ENCODE measurements around the gene FKBP4. TPM values are rescaled to one million over a fixed set of nuclear protein-coding genes. Genes with fewer than 3 reads are reported as not detected.

Gene FKBP4
- total RNA-seq, 1 donor from 2014 or later = 57.0 TPM

- no peak for DNase-seq
- intact Hi-C loops (cut with micrococcal nuclease) = no loop called here
- no peak for TF ChIP-seq CTCF (IDR thresholded peaks at IDR 0.05; ENCODE audit: borderline replicate concordance)
- H3K27ac ChIP-seq (replicated peaks) = no peak overlapping the region
- H3K4me1 ChIP-seq = no peaks in the 10 kb centered on the region
- no peak overlapping the region for H3K4me3 ChIP-seq
- peaks cover 5% of the 10 kb centered on the region for H3K9me3 ChIP-seq (replicated peaks)
- H3K36me3 ChIP-seq = no peaks in the 10 kb centered on the region
- H3K27me3 ChIP-seq (ENCODE audit: low read depth) = peaks cover 12% of the 10 kb centered on the region
Observed at GRCh38 chr12:2759733-2760132, 35.0 kb upstream of the FKBP4 start.

DNA sequence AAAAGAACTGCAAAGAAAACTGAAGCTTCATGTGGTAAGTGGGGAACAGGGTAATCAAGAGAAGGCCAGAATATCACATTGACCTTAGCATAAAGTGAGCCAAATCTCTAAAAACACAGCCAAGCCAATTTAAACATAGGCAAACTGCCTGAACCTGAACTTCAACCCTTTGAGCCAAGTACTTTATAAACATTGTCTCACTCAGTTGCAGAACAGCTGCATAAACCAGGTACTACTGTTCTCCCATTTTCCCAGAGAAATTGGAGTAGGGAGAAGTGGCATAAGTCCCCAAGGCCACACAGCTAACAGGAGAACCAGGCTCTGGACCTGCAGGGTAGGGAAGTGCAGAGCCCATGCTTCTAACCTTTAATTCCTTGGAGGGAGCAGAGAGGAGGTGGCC lies 30.4 kb upstream of the FKBP4 start:
- TF ChIP-seq CTCF (IDR thresholded peaks at IDR 0.05; ENCODE audit: borderline replicate concordance) = no peak
- Histone ChIP-seq H3K36me3 (no peaks in the 10 kb centered on the region), H3K27me3 (ENCODE audit: low read depth) (no peaks in the 10 kb centered on the region), H3K4me3 (no peak overlapping the region), H3K4me1 (no peaks in the 10 kb centered on the region), H3K27ac (replicated peaks) (no peak overlapping the region), H3K9me3 (replicated peaks) (no peaks in the 10 kb centered on the region)
- intact Hi-C loops (cut with micrococcal nuclease) = no loop called here
- no peak for DNase-seq

- Histone ChIP-seq H3K4me1 (no peaks in the 10 kb centered on the region), H3K4me3 (no peak overlapping the region), H3K27me3 (ENCODE audit: low read depth) (no peaks in the 10 kb centered on the region), H3K36me3 (no peaks in the 10 kb centered on the region), H3K9me3 (replicated peaks) (no peaks in the 10 kb centered on the region), H3K27ac (replicated peaks) (no peak overlapping the region)
- intact Hi-C loops (cut with micrococcal nuclease) = no loop called here
- TF ChIP-seq CTCF (IDR thresholded peaks at IDR 0.05; ENCODE audit: borderline replicate concordance) = no peak
- no peak for DNase-seq
Observed at GRCh38 chr12:2765052-2765451, 29.7 kb upstream of the FKBP4 start.

DNA sequence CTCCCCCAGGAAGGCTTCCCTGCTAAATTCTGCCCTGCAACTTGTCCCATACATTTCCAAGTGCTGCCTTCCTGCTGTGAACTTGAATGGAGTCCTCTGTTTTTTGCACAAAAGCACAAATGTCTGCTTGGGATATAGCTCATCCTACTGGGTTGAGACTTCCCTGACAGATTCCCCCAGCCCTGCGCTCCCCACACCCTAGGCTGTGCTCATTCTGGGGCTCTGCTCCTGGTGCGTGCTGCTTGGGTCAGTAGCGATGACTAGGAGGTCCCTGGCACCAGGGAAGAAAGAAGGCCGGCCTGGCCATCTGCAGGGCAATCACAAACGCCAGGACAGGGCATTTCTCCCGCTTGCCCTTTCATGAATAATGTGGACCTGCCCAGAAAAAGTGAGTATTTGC lies 29.2 kb upstream of the FKBP4 start:
- Histone ChIP-seq H3K4me1 (no peaks in the 10 kb centered on the region), H3K4me3 (no peak overlapping the region), H3K36me3 (no peaks in the 10 kb centered on the region), H3K27ac (replicated peaks) (no peak overlapping the region), H3K27me3 (ENCODE audit: low read depth) (no peaks in the 10 kb centered on the region), H3K9me3 (replicated peaks) (no peaks in the 10 kb centered on the region)
- no peak for TF ChIP-seq CTCF (IDR thresholded peaks at IDR 0.05; ENCODE audit: borderline replicate concordance)
- no peak for DNase-seq
- intact Hi-C loops (cut with micrococcal nuclease) = no loop called here

- intact Hi-C loops (cut with micrococcal nuclease) = no loop called here
- H3K27ac ChIP-seq (replicated peaks) = no peak overlapping the region
- H3K36me3 ChIP-seq = no peaks in the 10 kb centered on the region
- no peaks in the 10 kb centered on the region for H3K4me1 ChIP-seq
- H3K27me3 ChIP-seq (ENCODE audit: low read depth) = no peaks in the 10 kb centered on the region
- DNase-seq = no peak
- no peak overlapping the region for H3K4me3 ChIP-seq
- no peak for TF ChIP-seq CTCF (IDR thresholded peaks at IDR 0.05; ENCODE audit: borderline replicate concordance)
- H3K9me3 ChIP-seq (replicated peaks) = no peaks in the 10 kb centered on the region
Observed at GRCh38 chr12:2768224-2768961, 26.4 kb upstream of the FKBP4 start.

All from left ventricle myocardium inferior (tissue), 1 donor.